ENCODE measurements around the gene CALCOCO1.

GRCh38 chr12:53749986-53750811 is 22.9 kb upstream of the CALCOCO1 start:
- TF ChIP-seq CTCF (conservative IDR thresholded peaks at IDR 0.05; ENCODE audit: low read depth, low read length) (no peak), EZH2 (IDR thresholded peaks at IDR 0.05; ENCODE audit: borderline replicate concordance, low read depth, low read length, poor library complexity, severe bottlenecking) (no peak)
